DMS114 treated with DMSO at 0.1 percent for 48 hours (cell line): ENCODE data around the gene OBSCN.

Source experiments
- DNase-seq: peaks from one replicate; lab custom pipeline; 2025; ENCODE audit not compliant: unreplicated experiment; lab: John Stamatoyannopoulos, UW

OBSCN gene

GRCh38 chr1:228286505-228287417, 78.9 kb downstream of the OBSCN start:
- DNase-seq, result no peak

- DNase-seq, result no peak
These were observed 79.9 kb downstream of the OBSCN start for GRCh38 chr1:228287541-228288425.

- DNase-seq, result no peak
These were observed 80.8 kb downstream of the OBSCN start for GRCh38 chr1:228288536-228289238.

- no peak for DNase-seq
These were observed 81.5 kb downstream of the OBSCN start for GRCh38 chr1:228289239-228289849.

- no peak for DNase-seq
These were observed 82.4 kb downstream of the OBSCN start for GRCh38 chr1:228289996-228290881.

- DNase-seq, result no peak
These were observed 84.2 kb downstream of the OBSCN start for GRCh38 chr1:228291906-228292608.

- DNase-seq, result no peak
These were observed 84.7 kb downstream of the OBSCN start for GRCh38 chr1:228292609-228292911.

GRCh38 chr1:228293393-228293792, 85.5 kb downstream of the OBSCN start:
- DNase-seq, result no peak

GRCh38 chr1:228293816-228294500, 86.1 kb downstream of the OBSCN start:
- no peak for DNase-seq

GRCh38 chr1:228294717-228295116, 86.9 kb downstream of the OBSCN start:
- DNase-seq, result no peak

- no peak for DNase-seq
These were observed 87.4 kb downstream of the OBSCN start for GRCh38 chr1:228295201-228295600.

- DNase-seq, result no peak
These were observed 88.1 kb downstream of the OBSCN start for GRCh38 chr1:228295981-228296380.

- no peak for DNase-seq
These were observed 89.4 kb downstream of the OBSCN start for GRCh38 chr1:228297242-228297641.

- DNase-seq, result no peak
These were observed 90.0 kb downstream of the OBSCN start for GRCh38 chr1:228297822-228298221.

- DNase-seq, result no peak
These were observed 90.6 kb downstream of the OBSCN start for GRCh38 chr1:228298471-228298870.

- DNase-seq, result no peak
These were observed 91.4 kb downstream of the OBSCN start for GRCh38 chr1:228299211-228299610.

- no peak for DNase-seq
These were observed 92.1 kb downstream of the OBSCN start for GRCh38 chr1:228299901-228300300.

GRCh38 chr1:228302086-228302485, 94.2 kb downstream of the OBSCN start:
- DNase-seq, result no peak

GRCh38 chr1:228303596-228303995, 95.8 kb downstream of the OBSCN start:
- no peak for DNase-seq
